GM19238 (cell line): ENCODE results near the gene HECW1.

Experiments
- DNase-seq: peaks from one replicate; pipeline ENCODE4 v3.0.0; 2011; ENCODE audit warnings: low spot score; ENCODE audit not compliant: insufficient read length

Gene HECW1

GRCh38 chr7:43417455-43417854 lies 305.0 kb downstream of the HECW1 start:
- DNase-seq, result no peak

- no peak for DNase-seq
These were observed 318.0 kb downstream of the HECW1 start for GRCh38 chr7:43430411-43430810.

GRCh38 chr7:43431020-43431595 lies 318.7 kb downstream of the HECW1 start:
- DNase-seq, result no peak

GRCh38 chr7:43433639-43434038 lies 321.2 kb downstream of the HECW1 start:
- no peak for DNase-seq

GRCh38 chr7:43437001-43437400 lies 324.6 kb downstream of the HECW1 start:
- DNase-seq, result no peak

- no peak for DNase-seq
These were observed 326.5 kb downstream of the HECW1 start for GRCh38 chr7:43438897-43439479.

GRCh38 chr7:43439631-43440401 lies 327.4 kb downstream of the HECW1 start:
- DNase-seq, result peak; percentile 76

- no peak for DNase-seq
These were observed 329.0 kb downstream of the HECW1 start for GRCh38 chr7:43441231-43442130.

GRCh38 chr7:43443381-43443780 lies 330.9 kb downstream of the HECW1 start:
- no peak for DNase-seq

- DNase-seq, result no peak
These were observed 332.5 kb downstream of the HECW1 start for GRCh38 chr7:43444711-43445578.

- DNase-seq, result no peak
These were observed 337.1 kb downstream of the HECW1 start for GRCh38 chr7:43449577-43449976.

GRCh38 chr7:43450894-43451293 lies 338.4 kb downstream of the HECW1 start:
- no peak for DNase-seq

- DNase-seq, result peak; percentile 27
These were observed 342.6 kb downstream of the HECW1 start for GRCh38 chr7:43454936-43455518.

GRCh38 chr7:43456200-43456599 lies 343.8 kb downstream of the HECW1 start:
- no peak for DNase-seq

GRCh38 chr7:43458330-43459018 lies 346.0 kb downstream of the HECW1 start:
- DNase-seq, result no peak

- DNase-seq, result no peak
These were observed 346.5 kb downstream of the HECW1 start for GRCh38 chr7:43459019-43459337.

- no peak for DNase-seq
These were observed 348.4 kb downstream of the HECW1 start for GRCh38 chr7:43460733-43461348.

GRCh38 chr7:43461349-43462024 lies 349.0 kb downstream of the HECW1 start:
- no peak for DNase-seq

- DNase-seq, result no peak
These were observed 350.4 kb downstream of the HECW1 start for GRCh38 chr7:43462836-43463235.
